Measurements from ENCODE around the gene CAPN7.

Gene CAPN7

GRCh38 chr3:15301761-15302160 lies 95.7 kb downstream of the CAPN7 start:
- no peak for FAIRE-seq

All from TTC549 (cell line).